Measurements from ENCODE around the gene OR10D3. TPM values are rescaled to one million over a fixed set of nuclear protein-coding genes. Genes with fewer than 3 reads are reported as not detected.

OR10D3 gene, protein sequence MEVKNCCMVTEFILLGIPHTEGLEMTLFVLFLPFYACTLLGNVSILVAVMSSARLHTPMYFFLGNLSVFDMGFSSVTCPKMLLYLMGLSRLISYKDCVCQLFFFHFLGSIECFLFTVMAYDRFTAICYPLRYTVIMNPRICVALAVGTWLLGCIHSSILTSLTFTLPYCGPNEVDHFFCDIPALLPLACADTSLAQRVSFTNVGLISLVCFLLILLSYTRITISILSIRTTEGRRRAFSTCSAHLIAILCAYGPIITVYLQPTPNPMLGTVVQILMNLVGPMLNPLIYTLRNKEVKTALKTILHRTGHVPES
- not detected for total RNA-seq
- polyA plus RNA-seq = not detected
- not detected for total RNA-seq

DNA sequence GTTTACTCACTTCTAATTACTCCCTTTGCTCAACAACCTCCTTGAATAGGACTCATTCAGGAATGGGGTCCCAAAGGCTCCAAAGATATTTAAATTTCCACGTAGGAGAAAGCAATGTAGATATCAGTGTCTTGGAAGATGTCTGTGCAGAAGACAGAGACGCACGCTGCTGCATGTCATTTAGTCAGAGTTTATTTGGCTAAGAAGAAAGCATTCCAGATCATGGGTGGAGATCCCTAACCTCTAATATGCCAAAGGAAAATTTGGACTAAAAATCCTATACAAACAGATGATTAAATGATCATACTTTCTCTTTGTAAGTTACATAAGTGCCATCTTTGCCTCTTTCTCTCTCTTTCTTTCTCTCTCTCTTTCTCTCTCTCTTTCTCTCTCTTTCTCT lies at the start of gene OR10D3:
Gene OR10D3 (plus strand): TSS at position 278 of the 400 bp plus-strand sequence. CDS start 1,925 bp downstream, outside the sequence.
- intact Hi-C loops (cut with micrococcal nuclease) = no loop called here
- ATAC-seq (no peak), DNase-seq (no peak)
- Histone ChIP-seq H3K27ac (ENCODE audit: low read depth, low read length) (no peak within 1 kb of the TSS), H3K4me3 (ENCODE audit: low read length) (no peak within 1 kb of the TSS), H3K36me3 (ENCODE audit: control insufficient read depth in 2 of 3, insufficient read depth in 3 of 3, low read length in 3 of 3) (no peaks in the 10 kb centered on the region), H3K9me3 (ENCODE audit: control insufficient read depth in 2 of 3, low read length in 3 of 3) (no peaks in the 10 kb centered on the region), H3K4me1 (ENCODE audit: control insufficient read depth in 2 of 2, insufficient read depth in 2 of 2, low read length in 2 of 2) (no peaks in the 10 kb centered on the region), H3K27me3 (ENCODE audit: control insufficient read depth in 2 of 2, insufficient read depth in 2 of 2, low read length in 2 of 2) (no peaks in the 10 kb centered on the region)
- H3K27ac Mint-ChIP-seq = no peak within 1 kb of the TSS
- H3K4me1 Mint-ChIP-seq = no peaks in the 10 kb centered on the region
- H3K36me3 Mint-ChIP-seq = no peaks in the 10 kb centered on the region
- POLR2A ChIA-PET = no interaction called here
- peaks cover 0 to 3% (median 0%) of the 10 kb centered on the region in 11 donors for H3K9me3 Mint-ChIP-seq
- H3K27me3 Mint-ChIP-seq = peaks cover 6 to 46% (median 32%) of the 10 kb centered on the region in 5 donors
- H3K4me3 Mint-ChIP-seq = no peak within 1 kb of the TSS
- CTCF ChIA-PET = no interaction called here

DNA sequence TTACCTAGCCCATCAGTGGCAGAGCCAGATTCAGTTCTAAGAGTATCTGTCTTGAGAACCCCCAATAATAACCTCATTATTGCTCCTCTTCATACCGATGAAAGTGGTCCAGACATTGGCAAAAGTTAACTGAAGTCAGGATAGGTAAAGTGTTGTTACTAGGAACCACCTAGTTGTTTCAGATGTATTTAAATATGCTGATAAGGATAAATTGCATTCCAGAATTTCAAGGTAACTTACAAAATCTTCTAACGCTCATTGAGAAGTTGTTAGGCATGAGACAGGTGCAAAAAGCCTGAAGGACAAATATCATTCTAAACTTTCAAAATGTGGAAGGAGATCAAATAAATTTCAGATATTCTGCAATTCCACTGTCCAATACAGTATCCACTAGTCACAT lies 40.1 kb upstream of the OR10D3 start:
- Histone ChIP-seq H3K9me3 (ENCODE audit: control insufficient read depth in 2 of 3, low read length in 3 of 3) (no peaks in the 10 kb centered on the region), H3K4me3 (ENCODE audit: low read length) (no peak overlapping the region), H3K36me3 (ENCODE audit: control insufficient read depth in 2 of 3, insufficient read depth in 3 of 3, low read length in 3 of 3) (peaks cover 0 to 9% (median 0%) of the 10 kb centered on the region in 3 experiments), H3K4me1 (ENCODE audit: control insufficient read depth in 2 of 2, insufficient read depth in 2 of 2, low read length in 2 of 2) (no peaks in the 10 kb centered on the region), H3K27me3 (ENCODE audit: control insufficient read depth in 2 of 2, insufficient read depth in 2 of 2, low read length in 2 of 2) (no peaks in the 10 kb centered on the region), H3K27ac (ENCODE audit: low read depth, low read length) (no peak overlapping the region)
- ATAC-seq (no peak), DNase-seq (no peak)
- Mint-ChIP-seq H3K27me3 (no peaks in the 10 kb centered on the region), H3K4me3 (no peak overlapping the region), H3K27ac (no peak overlapping the region), H3K36me3 (peaks cover 0 to 63% (median 43%) of the 10 kb centered on the region in 5 donors), H3K4me1 (no peaks in the 10 kb centered on the region), H3K9me3 (peaks cover 0 to 11% (median 4%) of the 10 kb centered on the region in 11 donors)
- ChIA-PET POLR2A (no interaction called here), CTCF (no interaction called here)
- intact Hi-C loops (cut with micrococcal nuclease) = no loop called here

DNA sequence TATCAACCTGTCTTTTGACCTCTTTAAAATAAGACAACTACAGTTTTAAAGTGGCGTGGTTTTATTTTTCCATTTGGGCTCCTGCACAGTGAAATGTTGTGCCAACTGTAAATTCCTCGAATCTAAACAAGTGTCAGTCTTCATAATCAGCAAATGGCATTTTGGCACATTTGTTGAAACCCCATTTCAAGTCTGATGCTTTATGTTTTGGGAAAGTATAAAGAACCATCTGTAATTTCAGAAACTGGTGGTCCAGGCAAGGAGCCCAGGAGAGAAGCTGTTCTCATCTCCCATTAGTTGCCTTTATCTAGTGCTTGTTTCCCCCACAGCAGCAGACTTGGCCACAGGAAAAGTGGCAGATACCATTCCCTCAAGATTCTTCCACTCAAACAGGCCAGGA lies 35.2 kb upstream of the OR10D3 start:
- CTCF ChIA-PET = interaction anchor here (0.7 kb wide), 1 partner anchor 49 kb away, joined by 3 read pairs; no protein-coding TSS in a partner anchor
- Histone ChIP-seq H3K27ac (ENCODE audit: low read depth, low read length) (no peak overlapping the region), H3K9me3 (ENCODE audit: control insufficient read depth in 2 of 3, low read length in 3 of 3) (no peaks in the 10 kb centered on the region), H3K4me1 (ENCODE audit: control insufficient read depth in 2 of 2, insufficient read depth in 2 of 2, low read length in 2 of 2) (no peaks in the 10 kb centered on the region), H3K36me3 (ENCODE audit: control insufficient read depth in 2 of 3, insufficient read depth in 3 of 3, low read length in 3 of 3) (peaks cover 0 to 1% (median 0%) of the 10 kb centered on the region in 3 experiments), H3K27me3 (ENCODE audit: control insufficient read depth in 2 of 2, insufficient read depth in 2 of 2, low read length in 2 of 2) (no peaks in the 10 kb centered on the region), H3K4me3 (ENCODE audit: low read length) (no peak overlapping the region)
- POLR2A ChIA-PET = no interaction called here
- H3K27me3 Mint-ChIP-seq = no peaks in the 10 kb centered on the region
- H3K27ac Mint-ChIP-seq = no peak overlapping the region
- ATAC-seq = no peak
- H3K9me3 Mint-ChIP-seq = peaks cover 0 to 6% (median 0%) of the 10 kb centered on the region in 11 donors
- DNase-seq = no peak
- peaks cover 0 to 25% (median 8%) of the 10 kb centered on the region in 5 donors for H3K36me3 Mint-ChIP-seq
- no peaks in the 10 kb centered on the region for H3K4me1 Mint-ChIP-seq
- intact Hi-C loops (cut with micrococcal nuclease) = no loop called here
- H3K4me3 Mint-ChIP-seq = no peak overlapping the region

DNA sequence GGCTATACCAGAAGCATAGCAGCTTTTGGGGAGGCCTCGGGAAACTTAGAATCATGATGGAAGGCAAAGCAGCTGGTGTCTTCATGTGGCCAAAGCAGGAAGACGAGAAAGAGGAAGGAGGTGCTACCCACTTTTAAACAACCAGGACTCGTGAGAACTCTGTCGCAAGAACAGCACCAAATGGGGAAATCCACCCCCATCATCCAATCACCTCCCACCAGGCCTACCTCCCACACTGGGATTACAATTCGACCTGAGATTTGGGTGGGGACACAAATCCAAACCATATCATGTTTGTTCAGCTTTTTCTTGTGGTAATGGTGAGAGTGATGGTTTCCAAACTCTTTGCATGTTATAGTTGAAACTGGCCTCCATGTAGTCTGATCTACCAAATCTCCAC lies 32.5 kb upstream of the OR10D3 start:
- CTCF ChIA-PET = no interaction called here
- Histone ChIP-seq H3K27me3 (ENCODE audit: control insufficient read depth in 2 of 2, insufficient read depth in 2 of 2, low read length in 2 of 2) (no peaks in the 10 kb centered on the region), H3K4me3 (ENCODE audit: low read length) (no peak overlapping the region), H3K9me3 (ENCODE audit: control insufficient read depth in 2 of 3, low read length in 3 of 3) (no peaks in the 10 kb centered on the region), H3K4me1 (ENCODE audit: control insufficient read depth in 2 of 2, insufficient read depth in 2 of 2, low read length in 2 of 2) (no peaks in the 10 kb centered on the region), H3K36me3 (ENCODE audit: control insufficient read depth in 2 of 3, insufficient read depth in 3 of 3, low read length in 3 of 3) (no peaks in the 10 kb centered on the region), H3K27ac (ENCODE audit: low read depth, low read length) (no peak overlapping the region)
- DNase-seq (no peak), ATAC-seq (no peak)
- Mint-ChIP-seq H3K36me3 (peaks cover 0 to 15% (median 4%) of the 10 kb centered on the region in 5 donors), H3K27ac (no peak overlapping the region), H3K27me3 (peaks cover 0 to 7% (median 5%) of the 10 kb centered on the region in 5 donors), H3K4me1 (no peaks in the 10 kb centered on the region), H3K9me3 (peaks cover 0 to 6% (median 0%) of the 10 kb centered on the region in 11 donors), H3K4me3 (no peak overlapping the region)
- POLR2A ChIA-PET = no interaction called here
- intact Hi-C loops (cut with micrococcal nuclease) = no loop called here

DNA sequence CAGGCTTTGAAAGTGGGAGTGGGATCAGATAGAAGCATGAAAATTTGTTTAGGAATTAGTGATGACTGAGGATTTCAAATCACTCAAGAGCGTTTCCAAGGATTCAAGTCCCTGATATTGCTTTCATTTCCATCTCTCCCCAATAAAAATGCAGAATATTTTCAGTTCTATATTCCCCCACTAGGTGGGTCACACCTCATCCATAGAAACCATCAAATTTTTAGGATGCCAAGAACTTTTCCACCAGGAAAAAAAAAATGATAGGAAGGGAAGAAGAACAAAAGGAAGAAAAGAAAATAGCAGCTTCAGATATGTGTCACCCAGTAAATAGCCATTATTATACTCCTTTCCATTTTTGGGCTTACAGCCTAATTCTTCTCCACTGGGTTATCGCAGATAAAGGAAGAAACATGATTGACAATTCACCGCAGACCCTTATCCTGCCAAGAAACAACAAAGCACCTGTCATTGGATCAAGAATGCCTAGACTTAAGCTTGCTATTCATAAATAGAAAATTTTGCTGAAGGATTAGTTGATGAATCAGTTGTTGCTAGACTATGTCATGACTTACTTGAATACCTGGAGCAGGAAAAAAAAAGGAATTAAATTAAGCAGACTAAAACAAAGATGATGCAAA lies 30.3 kb upstream of the OR10D3 start:
- no peak overlapping the region for H3K4me3 Mint-ChIP-seq
- ATAC-seq = no peak
- H3K27me3 Mint-ChIP-seq = peaks cover 0 to 17% (median 10%) of the 10 kb centered on the region in 5 donors

DNA sequence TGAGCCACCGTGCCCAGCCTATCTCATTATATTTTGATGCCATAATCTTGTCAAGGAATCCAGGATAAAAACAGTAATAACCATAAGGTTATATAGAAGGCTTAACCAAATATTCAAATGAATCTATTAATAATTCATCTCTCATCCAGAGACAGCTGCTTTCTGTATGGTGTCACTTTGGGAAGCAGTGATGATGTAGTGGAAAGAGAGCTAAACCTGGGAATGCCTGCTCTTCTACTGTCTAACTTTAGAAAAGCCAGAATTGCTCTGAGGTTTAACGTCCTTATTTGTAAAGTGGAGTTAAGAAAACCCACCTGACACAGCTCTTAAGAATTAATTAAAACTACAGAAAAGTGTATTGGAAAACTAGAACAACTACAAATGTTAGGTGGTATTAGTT lies 29.3 kb upstream of the OR10D3 start:
- peaks cover 0 to 7% (median 0%) of the 10 kb centered on the region in 5 donors for H3K36me3 Mint-ChIP-seq
- Histone ChIP-seq H3K27me3 (ENCODE audit: control insufficient read depth in 2 of 2, insufficient read depth in 2 of 2, low read length in 2 of 2) (no peaks in the 10 kb centered on the region), H3K27ac (ENCODE audit: low read depth, low read length) (no peak overlapping the region), H3K4me3 (ENCODE audit: low read length) (no peak overlapping the region), H3K9me3 (ENCODE audit: control insufficient read depth in 2 of 3, low read length in 3 of 3) (no peaks in the 10 kb centered on the region), H3K4me1 (ENCODE audit: control insufficient read depth in 2 of 2, insufficient read depth in 2 of 2, low read length in 2 of 2) (no peaks in the 10 kb centered on the region), H3K36me3 (ENCODE audit: control insufficient read depth in 2 of 3, insufficient read depth in 3 of 3, low read length in 3 of 3) (no peaks in the 10 kb centered on the region)
- H3K4me3 Mint-ChIP-seq = no peak overlapping the region
- ChIA-PET POLR2A (no interaction called here), CTCF (no interaction called here)
- H3K4me1 Mint-ChIP-seq = no peaks in the 10 kb centered on the region
- H3K27me3 Mint-ChIP-seq = peaks cover 7 to 22% (median 13%) of the 10 kb centered on the region in 5 donors
- H3K9me3 Mint-ChIP-seq = peaks cover 0 to 6% (median 0%) of the 10 kb centered on the region in 11 donors
- no peak overlapping the region for H3K27ac Mint-ChIP-seq
- ATAC-seq (no peak), DNase-seq (no peak)
- intact Hi-C loops (cut with micrococcal nuclease) = no loop called here

More for the DNA sequence above, 30.3 kb upstream of the OR10D3 start:
- Histone ChIP-seq H3K27me3 (ENCODE audit: control insufficient read depth in 2 of 2, insufficient read depth in 2 of 2, low read length in 2 of 2) (no peaks in the 10 kb centered on the region), H3K27ac (ENCODE audit: low read depth, low read length) (no peak overlapping the region), H3K9me3 (ENCODE audit: control insufficient read depth in 2 of 3, low read length in 3 of 3) (no peaks in the 10 kb centered on the region), H3K36me3 (ENCODE audit: control insufficient read depth in 2 of 3, insufficient read depth in 3 of 3, low read length in 3 of 3) (no peaks in the 10 kb centered on the region), H3K4me1 (ENCODE audit: control insufficient read depth in 2 of 2, insufficient read depth in 2 of 2, low read length in 2 of 2) (no peaks in the 10 kb centered on the region), H3K4me3 (ENCODE audit: low read length) (no peak overlapping the region)
- CTCF ChIA-PET = no interaction called here
- DNase-seq = no peak
- POLR2A ChIA-PET = no interaction called here
- H3K27ac Mint-ChIP-seq = no peak overlapping the region
- H3K9me3 Mint-ChIP-seq = peaks cover 0 to 6% (median 0%) of the 10 kb centered on the region in 11 donors
- intact Hi-C loops (cut with micrococcal nuclease) = no loop called here
- no peaks in the 10 kb centered on the region for H3K4me1 Mint-ChIP-seq
- peaks cover 0 to 7% (median 0%) of the 10 kb centered on the region in 5 donors for H3K36me3 Mint-ChIP-seq

Data from naive thymus-derived CD4-positive, alpha-beta T cell (primary cell).